Fibroblast of lung (primary cell): ENCODE data around the gene MAP1LC3B2. TPM values are rescaled to one million over a fixed set of nuclear protein-coding genes. Genes with fewer than 3 reads are reported as not detected.

Experiments used
- DNase-seq, 2 donors: peaks; one replicate each; pipeline versions ENCODE4 v3.0.0 to v3.0.0-alpha.2; 2010; ENCODE audit warnings: low read depth in 2 of 2
- H2AFZ ChIP-seq: 2 replicates; pipeline ENCODE4 v1.5.1; 2012; ENCODE audit warnings: low read length, control low read depth, inconsistent platforms
- H3K27ac ChIP-seq: 2 replicates; pipeline ENCODE4 v1.5.1; 2011; ENCODE audit warnings: low read length, control low read depth; ENCODE audit not compliant: insufficient read depth
- H3K27me3 ChIP-seq: 2 replicates; pipeline ENCODE4 v1.5.1; 2011; ENCODE audit warnings: mild to moderate bottlenecking, low read length; ENCODE audit not compliant: control insufficient read depth, insufficient read depth
- H3K36me3 ChIP-seq: 2 replicates; pipeline ENCODE4 v1.5.1; 2011; ENCODE audit warnings: low read length; ENCODE audit not compliant: control insufficient read depth, insufficient read depth
- H3K4me1 ChIP-seq: 2 replicates; pipeline ENCODE4 v1.5.1; 2011; ENCODE audit warnings: low read length; ENCODE audit not compliant: control insufficient read depth, insufficient read depth; ENCODE audit errors: extremely low read depth
- H3K4me2 ChIP-seq: 2 replicates; pipeline ENCODE4 v1.5.1; 2011; ENCODE audit warnings: low read length, control low read depth; ENCODE audit not compliant: insufficient read depth; ENCODE audit errors: extremely low read depth
- H3K4me3 ChIP-seq, 4 experiments: fragments of 200-600 bp in 1 of 4; sonication (generic) in 1 of 4; replicated peaks in 1 of 4; 2 replicates each; pipeline ENCODE4 v1.5.1; 2011 to 2016; ENCODE audit warnings: low read length in 4 of 4, low read depth in 3 of 4, mild to moderate bottlenecking in 3 of 4, control low read depth in 2 of 4, inconsistent platforms in 1 of 4, mixed read lengths in 1 of 4; ENCODE audit not compliant: insufficient read depth in 1 of 4; ENCODE audit errors: control extremely low read depth in 1 of 4
- H3K79me2 ChIP-seq: 2 replicates; pipeline ENCODE4 v1.5.1; 2012; ENCODE audit warnings: mild to moderate bottlenecking, low read length, inconsistent platforms; ENCODE audit not compliant: control insufficient read depth, insufficient read depth
- H3K9ac ChIP-seq: 2 replicates; pipeline ENCODE4 v1.5.1; 2011; ENCODE audit warnings: mild to moderate bottlenecking, low read length, control low read depth; ENCODE audit not compliant: insufficient read depth
- H3K9me3 ChIP-seq: 2 replicates; pipeline ENCODE4 v1.5.1; 2012; ENCODE audit warnings: low read depth, low read length; ENCODE audit not compliant: control insufficient read depth, insufficient read depth
- H4K20me1 ChIP-seq: 2 replicates; pipeline ENCODE4 v1.5.1; 2011; ENCODE audit warnings: low read length; ENCODE audit not compliant: control insufficient read depth, insufficient read depth; ENCODE audit errors: extremely low read depth
- CTCF ChIP-seq, 2 donors: IDR thresholded peaks in 1 of 2; conservative IDR thresholded peaks in 1 of 2; 1 replicate in 1 of 2; 2 replicates in 1 of 2; pipeline ENCODE4 v1.5.1; 2011 to 2012; ENCODE audit warnings: low read length in 2 of 2, control low read depth in 1 of 2, inconsistent platforms in 1 of 2, low read depth in 1 of 2, mild to moderate bottlenecking in 1 of 2
- EZH2 ChIP-seq: IDR thresholded peaks from 2 replicates; pipeline ENCODE4 v1.5.1; 2012; ENCODE audit warnings: low read length, control low read depth, mild to moderate bottlenecking; ENCODE audit errors: missing control alignments
- polyA plus RNA-seq, 2 donors: library from polyadenylated mRNA; depleted of rRNA in 1 of 2; stranded (reverse) in 1 of 2; unstranded in 1 of 2; fragments of >200 nt; gene quantifications; 2 replicates each; pipeline ENCODE4 v1.2.1, GENCODE V29; 2011 to 2012; ENCODE audit warnings: missing spikeins in 1 of 2
- total RNA-seq: library from RNA; depleted of rRNA; stranded (reverse); fragments of >200 nt; gene quantifications from 2 replicates; pipeline ENCODE4 v1.2.1, GENCODE V29; 2014

MAP1LC3B2 gene
- total and polyA plus RNA-seq, 2 donors (not counting 1 experiment from before 2014, with no cell fraction given): 1.2 TPM

- H3K4me1 ChIP-seq: no peaks in the 10 kb centered on the region
- TF ChIP-seq EZH2 (no peak), CTCF (conservative IDR thresholded peaks at IDR 0.05 in 1 of 2, IDR thresholded peaks at IDR 0.05 in 1 of 2; ENCODE audit: low read depth in 1 of 2, low read length in 2 of 2) (no peak)
- H3K4me2 ChIP-seq: no peak overlapping the region
- no peak overlapping the region for H3K9ac ChIP-seq
- no peaks in the 10 kb centered on the region for H3K36me3 ChIP-seq
- H3K9me3 ChIP-seq: no peaks in the 10 kb centered on the region
- no peak overlapping the region for H3K27ac ChIP-seq
- H3K27me3 ChIP-seq: no peaks in the 10 kb centered on the region
- H3K4me3 ChIP-seq: no peak overlapping the region
- DNase-seq: peak in 1 of 2 donors; percentile 65
- no peaks in the 10 kb centered on the region for H4K20me1 ChIP-seq
- no peak overlapping the region for H2AFZ ChIP-seq
- H3K79me2 ChIP-seq: no peaks in the 10 kb centered on the region
Measured at GRCh38 chr12:116547955-116548501, 11.2 kb upstream of the MAP1LC3B2 start.

DNA sequence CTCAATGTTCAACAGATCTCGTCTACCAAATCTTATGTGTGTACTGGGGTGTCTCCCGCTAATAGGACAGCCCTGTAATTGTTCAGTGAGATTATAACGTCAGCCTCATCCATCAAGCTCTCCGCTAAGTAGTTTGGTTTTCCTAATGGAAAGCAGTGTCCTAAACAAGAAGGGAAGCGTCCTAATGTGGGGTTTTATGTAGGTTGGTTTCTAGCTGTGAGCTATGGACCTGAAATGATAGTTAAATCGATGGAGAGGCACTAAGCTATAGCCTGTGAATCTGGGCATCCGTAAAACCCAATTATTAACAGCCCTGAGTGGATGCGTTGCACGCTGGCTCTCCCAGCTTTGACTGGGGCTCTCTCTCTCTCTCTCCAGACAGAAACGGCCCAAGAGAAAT lies 9.2 kb upstream of the MAP1LC3B2 start:
- no peak for DNase-seq
- H2AFZ ChIP-seq: no peak overlapping the region
- no peak overlapping the region for H3K4me3 ChIP-seq
- H4K20me1 ChIP-seq: no peaks in the 10 kb centered on the region
- no peaks in the 10 kb centered on the region for H3K36me3 ChIP-seq
- no peaks in the 10 kb centered on the region for H3K79me2 ChIP-seq
- H3K4me1 ChIP-seq: no peaks in the 10 kb centered on the region
- TF ChIP-seq CTCF (conservative IDR thresholded peaks at IDR 0.05 in 1 of 2, IDR thresholded peaks at IDR 0.05 in 1 of 2; ENCODE audit: low read depth in 1 of 2, low read length in 2 of 2) (no peak), EZH2 (no peak)
- no peak overlapping the region for H3K27ac ChIP-seq
- H3K9me3 ChIP-seq: no peaks in the 10 kb centered on the region
- H3K9ac ChIP-seq: no peak overlapping the region
- no peak overlapping the region for H3K4me2 ChIP-seq
- no peaks in the 10 kb centered on the region for H3K27me3 ChIP-seq

GRCh38 chr12:116551151-116551550 lies 8.0 kb upstream of the MAP1LC3B2 start:
- Histone ChIP-seq H3K4me1 (no peaks in the 10 kb centered on the region), H3K4me2 (no peak overlapping the region), H3K4me3 (no peak overlapping the region), H3K27me3 (no peaks in the 10 kb centered on the region), H2AFZ (no peak overlapping the region), H3K9ac (no peak overlapping the region), H3K79me2 (no peaks in the 10 kb centered on the region), H4K20me1 (no peaks in the 10 kb centered on the region), H3K27ac (no peak overlapping the region), H3K36me3 (no peaks in the 10 kb centered on the region), H3K9me3 (no peaks in the 10 kb centered on the region)
- DNase-seq: no peak
- TF ChIP-seq CTCF (conservative IDR thresholded peaks at IDR 0.05 in 1 of 2, IDR thresholded peaks at IDR 0.05 in 1 of 2; ENCODE audit: low read depth in 1 of 2, low read length in 2 of 2): no peak
- TF ChIP-seq EZH2: no peak
